Panc1 (cell line): ENCODE data around the gene IVD. TPM values are rescaled to one million over a fixed set of nuclear protein-coding genes. Genes with fewer than 3 reads are reported as not detected.

Experiments
- ATAC-seq: fragments of 200-7000 bp; cut with Tn5 transposase; 2 replicates; pipeline ENCODE4 v1.9.1; 2020; ENCODE audit warnings: mild to moderate bottlenecking, moderate library complexity
- BruUV-seq: library from RNA; stranded (reverse); fragments of 400-500 nt; replicated peaks from 2 replicates; lab custom pipeline; 2021; lab: Mats Ljungman, UMichigan
- CTCF ChIA-PET: fragments of 300-600 bp; sonication (Branson Sonifier 250); formaldehyde crosslinking; loops from one replicate; lab custom pipeline; 2022; ENCODE audit warnings: antibody characterized with exemption; lab: Charles Lee
- POLR2A ChIA-PET: fragments of 300-600 bp; sonication (Branson Sonifier 250); formaldehyde crosslinking; loops from one replicate; lab custom pipeline; 2022; ENCODE audit warnings: antibody characterized with exemption; lab: Charles Lee
- DNase-seq: peaks from one replicate; pipeline ENCODE4 v3.0.0-alpha.2; 2010; ENCODE audit warnings: low read depth, low spot score
- H3K27ac ChIP-seq: 2 replicates; pipeline ENCODE4 v1.5.1; 2011; ENCODE audit warnings: mild to moderate bottlenecking, low read length, inconsistent platforms
- H3K27me3 ChIP-seq: fragments of 200-500 bp; sonication (Bioruptor generic); 2 replicates; pipeline ENCODE4 v1.6.0; 2014; ENCODE audit warnings: low read length, inconsistent platforms; ENCODE audit not compliant: control insufficient read depth, insufficient read depth
- H3K36me3 ChIP-seq: fragments of 200-500 bp; sonication (Bioruptor generic); 2 replicates; pipeline ENCODE4 v1.5.1; 2014; ENCODE audit warnings: inconsistent platforms, mild to moderate bottlenecking, low read length, moderate library complexity; ENCODE audit not compliant: control insufficient read depth, insufficient read depth
- H3K4me1 ChIP-seq: 2 replicates; pipeline ENCODE4 v1.5.1; 2011; ENCODE audit warnings: inconsistent platforms, mild to moderate bottlenecking, low read length, moderate library complexity; ENCODE audit not compliant: control insufficient read depth, insufficient read depth
- H3K4me3 ChIP-seq, 2 experiments: 2 replicates each; pipeline ENCODE4 v1.5.1; 2011 to 2012; ENCODE audit warnings: low read depth in 2 of 2, low read length in 2 of 2, mild to moderate bottlenecking in 2 of 2, inconsistent platforms in 1 of 2, moderate library complexity in 1 of 2
- H3K9me3 ChIP-seq: fragments of 200-500 bp; sonication (Bioruptor generic); 2 replicates; pipeline ENCODE4 v1.5.1; 2014; ENCODE audit warnings: low read depth, mild to moderate bottlenecking, inconsistent platforms, low read length, moderate library complexity; ENCODE audit not compliant: control insufficient read depth, insufficient read depth
- POLR2AphosphoS5 ChIP-seq: IDR thresholded peaks from 2 replicates; pipeline ENCODE4 v1.6.1; 2012; ENCODE audit warnings: mild to moderate bottlenecking, low read depth, low read length, moderate library complexity
- REST ChIP-seq, 2 experiments: IDR thresholded peaks; 2 replicates each; pipeline ENCODE4 v1.6.1; 2011 to 2012; ENCODE audit warnings: low read depth in 2 of 2, control low read depth in 1 of 2, low read length in 1 of 2, mild to moderate bottlenecking in 1 of 2, moderate library complexity in 1 of 2; ENCODE audit not compliant: insufficient read depth in 1 of 2
- SIN3A ChIP-seq: IDR thresholded peaks from 2 replicates; pipeline ENCODE4 v1.6.1; 2012; ENCODE audit warnings: low read depth, mild to moderate bottlenecking, low read length, moderate library complexity, borderline replicate concordance; ENCODE audit not compliant: insufficient read depth
- TCF7L2 ChIP-seq: IDR thresholded peaks from 2 replicates; pipeline ENCODE4 v1.6.1; 2011; ENCODE audit warnings: mild to moderate bottlenecking, low read depth, low read length, inconsistent platforms
- in situ Hi-C: cut with HindIII; loops from 2 replicates; pipeline ENCODE4 v1.10.0; 2016; ENCODE audit warnings: low sequenced_read_pairs, low pct_unique_long_range_greater_than_20kb
- intact Hi-C: fragments of 100-400 bp; cut with micrococcal nuclease; formaldehyde crosslinking; loops from one replicate; pipeline ENCODE4 v1.10.0; 2022; ENCODE audit not compliant: unreplicated experiment
- total RNA-seq: library from RNA; stranded (reverse); gene quantifications from one replicate; pipeline ENCODE4 v1.2.1, GENCODE V29; 2021; ENCODE audit not compliant: unreplicated experiment
- TF ChIP-seq, protein P1 (sequence below): fragments of 450-650 bp; IDR thresholded peaks from 2 replicates; pipeline ENCODE4 v1.5.1; 2017; ENCODE audit warnings: mild to moderate bottlenecking

The IVD gene
- total RNA-seq, 1 experiment from 2014 or later, result 74.6 TPM

- Histone ChIP-seq H3K27me3 (no peaks in the 10 kb centered on the region), H3K4me1 (no peaks in the 10 kb centered on the region), H3K36me3 (no peaks in the 10 kb centered on the region), H3K9me3 (no peaks in the 10 kb centered on the region), H3K4me3 (no peak overlapping the region), H3K27ac (no peak overlapping the region)
- ChIA-PET CTCF (interaction anchor here (1.8 kb wide), 1 partner anchor 30 kb away, joined by 5 read pairs; no protein-coding TSS in a partner anchor), POLR2A (no interaction called here)
- ATAC-seq, result no peak
- in situ Hi-C loops, result no loop called here
- intact Hi-C loops, result no loop called here
- BruUV-seq, result no TSS peak
- no peak for DNase-seq
- TF ChIP-seq TCF7L2, result no peak
- TF ChIP-seq, protein P1, sequence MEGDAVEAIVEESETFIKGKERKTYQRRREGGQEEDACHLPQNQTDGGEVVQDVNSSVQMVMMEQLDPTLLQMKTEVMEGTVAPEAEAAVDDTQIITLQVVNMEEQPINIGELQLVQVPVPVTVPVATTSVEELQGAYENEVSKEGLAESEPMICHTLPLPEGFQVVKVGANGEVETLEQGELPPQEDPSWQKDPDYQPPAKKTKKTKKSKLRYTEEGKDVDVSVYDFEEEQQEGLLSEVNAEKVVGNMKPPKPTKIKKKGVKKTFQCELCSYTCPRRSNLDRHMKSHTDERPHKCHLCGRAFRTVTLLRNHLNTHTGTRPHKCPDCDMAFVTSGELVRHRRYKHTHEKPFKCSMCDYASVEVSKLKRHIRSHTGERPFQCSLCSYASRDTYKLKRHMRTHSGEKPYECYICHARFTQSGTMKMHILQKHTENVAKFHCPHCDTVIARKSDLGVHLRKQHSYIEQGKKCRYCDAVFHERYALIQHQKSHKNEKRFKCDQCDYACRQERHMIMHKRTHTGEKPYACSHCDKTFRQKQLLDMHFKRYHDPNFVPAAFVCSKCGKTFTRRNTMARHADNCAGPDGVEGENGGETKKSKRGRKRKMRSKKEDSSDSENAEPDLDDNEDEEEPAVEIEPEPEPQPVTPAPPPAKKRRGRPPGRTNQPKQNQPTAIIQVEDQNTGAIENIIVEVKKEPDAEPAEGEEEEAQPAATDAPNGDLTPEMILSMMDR, result no peak
- no peak for TF ChIP-seq POLR2AphosphoS5
- TF ChIP-seq REST (IDR thresholded peaks at IDR 0.05; ENCODE audit: insufficient read depth in 1 of 2, low read depth in 2 of 2, low read length in 1 of 2), result no peak
- TF ChIP-seq SIN3A, result no peak
These were observed 35.6 kb upstream of the IVD start for GRCh38 chr15:40369971-40370370.

- Histone ChIP-seq H3K9me3 (no peaks in the 10 kb centered on the region), H3K36me3 (no peaks in the 10 kb centered on the region), H3K27me3 (no peaks in the 10 kb centered on the region), H3K4me1 (no peaks in the 10 kb centered on the region), H3K27ac (no peak overlapping the region), H3K4me3 (no peak overlapping the region)
- no TSS peak for BruUV-seq
- DNase-seq (no peak), ATAC-seq (no peak)
- CTCF ChIA-PET, result no interaction called here
- POLR2A ChIA-PET, result no interaction called here
- in situ Hi-C loops (no loop called here), intact Hi-C loops (no loop called here)
- TF ChIP-seq POLR2AphosphoS5 (no peak), REST (IDR thresholded peaks at IDR 0.05; ENCODE audit: insufficient read depth in 1 of 2, low read depth in 2 of 2, low read length in 1 of 2) (no peak), SIN3A (no peak), TCF7L2 (no peak)
- TF ChIP-seq, protein P1, result no peak
These were observed 32.6 kb upstream of the IVD start for GRCh38 chr15:40372981-40373380.
